Astrocyte (in vitro differentiated cells and primary cell): ENCODE results near the gene MIEF1. TPM values are rescaled to one million over a fixed set of nuclear protein-coding genes. Genes with fewer than 3 reads are reported as not detected.

ENCODE experiments used
- DNase-seq: peaks from one replicate; pipeline ENCODE4 v3.0.0-alpha.2; 2010; ENCODE audit warnings: low read depth
- FAIRE-seq: peaks from 2 replicates; lab custom pipeline; 2011; peaks lifted over from hg19 to GRCh38; lab: Jason Lieb, UNC
- H2AFZ ChIP-seq: 2 replicates; pipeline ENCODE4 v1.6.0; 2012; ENCODE audit warnings: low read depth, low read length, inconsistent platforms
- H3K27ac ChIP-seq: 2 replicates; pipeline ENCODE4 v1.5.1; 2011; ENCODE audit warnings: low read depth, low read length, inconsistent platforms
- H3K27me3 ChIP-seq: 2 replicates; pipeline ENCODE4 v1.6.0; 2011; ENCODE audit warnings: low read length, inconsistent platforms; ENCODE audit not compliant: insufficient read depth
- H3K36me3 ChIP-seq: 2 replicates; pipeline ENCODE4 v1.5.1; 2011; ENCODE audit warnings: low read length, inconsistent platforms; ENCODE audit not compliant: insufficient read depth
- H3K4me1 ChIP-seq: 2 replicates; pipeline ENCODE4 v1.5.1; 2011; ENCODE audit warnings: low read length, inconsistent platforms; ENCODE audit not compliant: insufficient read depth
- H3K4me2 ChIP-seq: 2 replicates; pipeline ENCODE4 v1.6.0; 2012; ENCODE audit warnings: low read length, inconsistent platforms
- H3K4me3 ChIP-seq: 2 replicates; pipeline ENCODE4 v1.5.1; 2011; ENCODE audit warnings: low read depth, mild to moderate bottlenecking, low read length, inconsistent platforms; ENCODE audit not compliant: insufficient read depth
- H3K79me2 ChIP-seq: 2 replicates; pipeline ENCODE4 v1.6.0; 2012; ENCODE audit warnings: mild to moderate bottlenecking, low read length, inconsistent platforms; ENCODE audit not compliant: insufficient read depth
- H3K9ac ChIP-seq: 2 replicates; pipeline ENCODE4 v1.6.0; 2012; ENCODE audit warnings: mild to moderate bottlenecking, low read length, inconsistent platforms
- H3K9me3 ChIP-seq: 2 replicates; pipeline ENCODE4 v1.5.1; 2012; ENCODE audit warnings: low read depth, mild to moderate bottlenecking, low read length, inconsistent platforms; ENCODE audit not compliant: insufficient read depth
- H4K20me1 ChIP-seq: 2 replicates; pipeline ENCODE4 v1.6.0; 2012; ENCODE audit warnings: low read length, inconsistent platforms; ENCODE audit not compliant: insufficient read depth
- H3K27ac Mint-ChIP-seq: one replicate; pipeline ENCODE4 v1.8.0; 2021; ENCODE audit warnings: mild to moderate bottlenecking, mixed read lengths; ENCODE audit not compliant: unreplicated experiment
- H3K27me3 Mint-ChIP-seq: one replicate; pipeline ENCODE4 v1.8.0; 2021; ENCODE audit warnings: low read depth, mixed read lengths; ENCODE audit not compliant: unreplicated experiment
- H3K36me3 Mint-ChIP-seq: one replicate; pipeline ENCODE4 v1.8.0; 2021; ENCODE audit warnings: low read depth, mixed read lengths; ENCODE audit not compliant: unreplicated experiment
- H3K4me1 Mint-ChIP-seq: one replicate; pipeline ENCODE4 v1.8.0; 2021; ENCODE audit warnings: low read depth, mixed read lengths; ENCODE audit not compliant: unreplicated experiment
- H3K4me3 Mint-ChIP-seq: one replicate; pipeline ENCODE4 v1.8.0; 2021; ENCODE audit warnings: mild to moderate bottlenecking, moderate library complexity, mixed read lengths; ENCODE audit not compliant: unreplicated experiment
- H3K9me3 Mint-ChIP-seq: one replicate; pipeline ENCODE4 v1.8.0; 2021; ENCODE audit warnings: mild to moderate bottlenecking, mixed read lengths; ENCODE audit not compliant: unreplicated experiment
- CTCF ChIP-seq: IDR thresholded peaks from 2 replicates; pipeline ENCODE4 v1.5.1; 2011; ENCODE audit warnings: low read depth, mild to moderate bottlenecking, inconsistent platforms, low read length, moderate library complexity; ENCODE audit not compliant: insufficient read depth
- EZH2 ChIP-seq: IDR thresholded peaks from 2 replicates; pipeline ENCODE4 v1.6.1; 2012; ENCODE audit warnings: mild to moderate bottlenecking, low read length, inconsistent platforms; ENCODE audit not compliant: insufficient read depth
- total RNA-seq: library from RNA; stranded (reverse); gene quantifications from 2 replicates; pipeline ENCODE4 v1.2.1, GENCODE V29; 2021

Gene MIEF1
- total RNA-seq, 1 donor from 2014 or later = 35.6 TPM

DNA sequence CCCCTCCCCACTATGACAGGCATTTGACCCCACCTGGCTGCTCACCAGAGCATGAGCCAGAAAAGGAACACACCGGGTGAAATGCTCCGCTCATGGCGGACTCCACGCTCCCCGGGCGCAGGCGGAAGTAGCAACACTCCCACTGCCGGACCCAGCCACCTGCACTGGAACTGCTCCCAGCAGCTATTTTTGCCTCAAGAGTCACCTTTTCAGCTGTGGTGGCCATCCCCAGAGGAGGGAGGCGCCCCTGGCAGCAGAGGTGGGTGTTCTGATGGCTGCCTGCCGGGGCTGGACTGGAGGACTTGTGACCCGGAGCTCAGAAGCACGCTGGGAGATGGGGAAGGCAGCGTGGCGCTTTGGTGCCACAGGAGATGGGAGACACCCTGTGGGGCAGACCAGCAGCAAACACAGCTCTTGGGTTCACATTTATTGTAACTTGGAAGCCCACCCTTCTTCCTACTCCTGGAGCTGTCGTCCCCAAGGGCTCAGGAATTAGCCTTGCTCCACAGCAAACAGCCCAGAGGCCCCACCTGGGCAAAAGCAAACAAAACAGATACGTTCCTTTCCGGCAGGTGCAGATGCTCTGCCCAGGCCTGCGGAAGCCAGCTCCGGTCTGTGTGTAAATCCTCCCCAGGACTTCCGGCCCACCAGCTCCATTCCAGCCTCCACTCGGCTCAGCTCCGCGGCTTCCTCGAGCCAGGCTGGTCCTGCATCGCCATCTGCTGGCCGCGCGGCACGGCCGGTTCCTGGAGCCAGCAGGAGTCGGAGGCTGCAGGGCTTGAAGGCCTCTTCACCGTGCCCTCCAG lies 26.8 kb downstream of the MIEF1 start:
- Histone ChIP-seq H3K36me3 (peaks cover 18% of the 10 kb centered on the region), H4K20me1 (peaks cover 79% of the 10 kb centered on the region), H3K4me2 (peak overlapping the region; percentile 66), H3K27ac (no peak overlapping the region), H3K9ac (no peak overlapping the region), H3K4me1 (peaks cover 26% of the 10 kb centered on the region), H3K4me3 (no peak overlapping the region), H3K79me2 (peaks cover 64% of the 10 kb centered on the region), H3K27me3 (no peaks in the 10 kb centered on the region), H2AFZ (no peak overlapping the region), H3K9me3 (no peaks in the 10 kb centered on the region)
- peak; percentile 87 for DNase-seq
- Mint-ChIP-seq H3K9me3 (no peaks in the 10 kb centered on the region), H3K27me3 (no peaks in the 10 kb centered on the region), H3K27ac (peak overlapping the region; percentile 26), H3K4me3 (peak overlapping the region; percentile 47), H3K36me3 (peaks cover 18% of the 10 kb centered on the region), H3K4me1 (peaks cover 25% of the 10 kb centered on the region)
- TF ChIP-seq CTCF (peak; percentile 84), EZH2 (no peak)
- peak; percentile 32 for FAIRE-seq

GRCh38 chr22:39529487-39529851 lies 27.4 kb downstream of the MIEF1 start:
- H3K4me3 Mint-ChIP-seq = no peak overlapping the region
- no peaks in the 10 kb centered on the region for H3K27me3 Mint-ChIP-seq
- Histone ChIP-seq H3K27me3 (no peaks in the 10 kb centered on the region), H3K4me2 (peak overlapping the region; percentile 66), H3K4me3 (no peak overlapping the region), H2AFZ (no peak overlapping the region), H3K36me3 (peaks cover 14% of the 10 kb centered on the region), H3K9ac (no peak overlapping the region), H4K20me1 (peaks cover 73% of the 10 kb centered on the region), H3K27ac (no peak overlapping the region), H3K4me1 (peaks cover 29% of the 10 kb centered on the region), H3K79me2 (peaks cover 58% of the 10 kb centered on the region), H3K9me3 (no peaks in the 10 kb centered on the region)
- no peak for DNase-seq
- FAIRE-seq = no peak
- peaks cover 25% of the 10 kb centered on the region for H3K4me1 Mint-ChIP-seq
- H3K27ac Mint-ChIP-seq = no peak overlapping the region
- H3K9me3 Mint-ChIP-seq = no peaks in the 10 kb centered on the region
- no peak for TF ChIP-seq CTCF
- no peak for TF ChIP-seq EZH2
- peaks cover 16% of the 10 kb centered on the region for H3K36me3 Mint-ChIP-seq

- no peak for TF ChIP-seq EZH2
- no peak for TF ChIP-seq CTCF
- H3K27ac Mint-ChIP-seq = no peak overlapping the region
- no peak for DNase-seq
- H3K4me3 Mint-ChIP-seq = peak overlapping the region; percentile 67
- H3K9me3 Mint-ChIP-seq = no peaks in the 10 kb centered on the region
- H3K4me3 ChIP-seq = no peak overlapping the region
- no peak overlapping the region for H3K9ac ChIP-seq
- H3K27me3 ChIP-seq = no peaks in the 10 kb centered on the region
- H3K9me3 ChIP-seq = no peaks in the 10 kb centered on the region
- H4K20me1 ChIP-seq = peaks cover 67% of the 10 kb centered on the region
- peaks cover 11% of the 10 kb centered on the region for H3K36me3 ChIP-seq
- no peak overlapping the region for H2AFZ ChIP-seq
- FAIRE-seq = no peak
- peaks cover 53% of the 10 kb centered on the region for H3K79me2 ChIP-seq
- H3K4me1 Mint-ChIP-seq = peaks cover 23% of the 10 kb centered on the region
- H3K27me3 Mint-ChIP-seq = no peaks in the 10 kb centered on the region
- no peak overlapping the region for H3K27ac ChIP-seq
- H3K36me3 Mint-ChIP-seq = peaks cover 16% of the 10 kb centered on the region
- H3K4me2 ChIP-seq = no peak overlapping the region
- peaks cover 33% of the 10 kb centered on the region for H3K4me1 ChIP-seq
Observed at GRCh38 chr22:39530116-39530515, 28.0 kb downstream of the MIEF1 start.
